ENCODE data around the gene CAP1. TPM values are rescaled to one million over a fixed set of nuclear protein-coding genes. Genes with fewer than 3 reads are reported as not detected.

Gene CAP1
- total and polyA plus RNA-seq, 10 of the 15 experiments (the other 5 are each of a cell fraction or from before 2014, with no cell fraction given) = 360 to 500 (median 431) TPM

- TF ChIP-seq TBL1XR1 (IDR thresholded peaks at IDR 0.05; ENCODE audit: low read depth, low read length) = 0 out of 2 replicates have a peak, but pooled peaks have one; percentile 13
- peak; percentile 55 for TF ChIP-seq SIX5 (IDR thresholded peaks at IDR 0.05; ENCODE audit: low read depth, low read length, severe bottlenecking)
- TF ChIP-seq TCF12 (IDR thresholded peaks at IDR 0.05; ENCODE audit: low read depth, low read length) = peak; percentile 47; the same call in 1 of the 2 replicates
- TF ChIP-seq BHLHE40 (IDR thresholded peaks at IDR 0.05; ENCODE audit: borderline replicate concordance in 1 of 2, low read depth in 2 of 2, low read length in 1 of 2) = peak in 1 of 2 experiments; percentile 73; a peak in 1 of 4 replicates
- TF ChIP-seq RUNX3 (IDR thresholded peaks at IDR 0.05; ENCODE audit: low read length) = peak; percentile 68
- peak; percentile 87 for TF ChIP-seq RELA (IDR thresholded peaks at IDR 0.05; ENCODE audit: borderline replicate concordance, partially characterized antibody)
- TF ChIP-seq NRF1 (conservative IDR thresholded peaks at IDR 0.05; ENCODE audit: low read depth, low read length) = no peak
- TF ChIP-seq SUZ12 (IDR thresholded peaks at IDR 0.05; ENCODE audit: unreplicated experiment) = no peak
- peak; percentile 53 for TF ChIP-seq NR2F1 (conservative IDR thresholded peaks at IDR 0.05)
Observed at GRCh38 chr1:40040511-40041465, at the start of gene CAP1 (continued).

- H4K20me1 ChIP-seq (ENCODE audit: control insufficient read depth, insufficient read depth) = no peaks in the 10 kb centered on the region
- H3K4me2 ChIP-seq (ENCODE audit: control insufficient read depth, insufficient read depth) = no peak overlapping the region
- FAIRE-seq (no peak), ATAC-seq (no peak), DNase-seq (ENCODE audit: low read depth, low spot score) (no peak)
- intact Hi-C loops (cut with micrococcal nuclease; ENCODE audit: unreplicated experiment) (no loop called here), in situ Hi-C loops (cut with MboI) (no loop called here)
- no TSS peak for BruUV-seq (replicated peaks)
- SMC1A ChIA-PET (ENCODE audit: uncharacterized antibody, unreplicated experiment) = interaction anchor here (1.4 to 1.8 kb wide), 2 partner anchors 36 to 41 kb away, joined by 4 to 10 read pairs; no protein-coding TSS in a partner anchor
- 25% methylated on average over 2 of the region's 2 CpGs for WGBS (ENCODE audit: insufficient coverage, insufficient replicate concordance, low lambda C conversion rate, missing lambda C conversion rate)
- no peaks in the 10 kb centered on the region for H3K79me2 ChIP-seq (ENCODE audit: control insufficient read depth, insufficient read depth, low read length)
- no peak overlapping the region for H2AFZ ChIP-seq (ENCODE audit: control insufficient read depth, low read depth, low read length)
- H3K27ac ChIP-seq (ENCODE audit: control insufficient read depth, insufficient read depth) = no peak overlapping the region
- RAD21 ChIA-PET (ENCODE audit: unreplicated experiment) = interaction anchor here (0.9 kb wide), 1 partner anchor 9 kb away, joined by 3 read pairs; no protein-coding TSS in a partner anchor
- H3K36me3 ChIP-seq (ENCODE audit: control insufficient read depth in 2 of 2, insufficient read depth in 2 of 2, low read length in 1 of 2) = no peaks in the 10 kb centered on the region
- POLR2A ChIA-PET = interaction anchor here (0.9 kb wide), 1 partner anchor 36 kb away, joined by 5 read pairs; no protein-coding TSS in a partner anchor
- no peak overlapping the region for H3K9ac ChIP-seq (ENCODE audit: control insufficient read depth, insufficient read depth, low read length)
- H3K27me3 ChIP-seq (replicated peaks in 1 of 2; ENCODE audit: control insufficient read depth in 2 of 2, insufficient read depth in 2 of 2, low read length in 1 of 2) = no peaks in the 10 kb centered on the region
- H3K4me1 ChIP-seq (ENCODE audit: control insufficient read depth, insufficient read depth, low read length) = peaks cover 25% of the 10 kb centered on the region
- H3K9me3 ChIP-seq (replicated peaks; ENCODE audit: control insufficient read depth, insufficient read depth, low read length) = no peaks in the 10 kb centered on the region
- H3K4me3 ChIP-seq = no peak overlapping the region
- CTCF ChIA-PET = interaction anchor here (1.0 to 1.5 kb wide), 2 partner anchors 11 to 40 kb away, joined by 4 to 7 read pairs; no protein-coding TSS in a partner anchor
- no peak for TF ChIP-seq ATF7 (IDR thresholded peaks at IDR 0.05; ENCODE audit: low read depth)
- no peak for TF ChIP-seq TARDBP (IDR thresholded peaks at IDR 0.05; ENCODE audit: borderline replicate concordance)
- TF ChIP-seq ZNF592 (IDR thresholded peaks at IDR 0.05) = no peak
Observed at GRCh38 chr1:39992234-39992633, 48.3 kb upstream of the CAP1 start.
